Panc1 (cell line): Measurements from ENCODE around the gene CDX1.

Experiments
- POLR2AphosphoS5 ChIP-seq: IDR thresholded peaks from 2 replicates; pipeline ENCODE4 v1.6.1; 2012; ENCODE audit warnings: mild to moderate bottlenecking, low read depth, low read length, moderate library complexity
- SIN3A ChIP-seq: IDR thresholded peaks from 2 replicates; pipeline ENCODE4 v1.6.1; 2012; ENCODE audit warnings: low read depth, mild to moderate bottlenecking, low read length, moderate library complexity, borderline replicate concordance; ENCODE audit not compliant: insufficient read depth
- TCF7L2 ChIP-seq: IDR thresholded peaks from 2 replicates; pipeline ENCODE4 v1.6.1; 2011; ENCODE audit warnings: mild to moderate bottlenecking, low read depth, low read length, inconsistent platforms
- TF ChIP-seq, protein P1 (sequence below): fragments of 450-650 bp; IDR thresholded peaks from 2 replicates; pipeline ENCODE4 v1.5.1; 2017; ENCODE audit warnings: mild to moderate bottlenecking
- TF ChIP-seq, protein P2 (sequence below), 2 experiments: IDR thresholded peaks; 2 replicates each; pipeline ENCODE4 v1.6.1; 2011 to 2012; ENCODE audit warnings: low read depth in 2 of 2, control low read depth in 1 of 2, low read length in 1 of 2, mild to moderate bottlenecking in 1 of 2, moderate library complexity in 1 of 2; ENCODE audit not compliant: insufficient read depth in 1 of 2

DNA sequence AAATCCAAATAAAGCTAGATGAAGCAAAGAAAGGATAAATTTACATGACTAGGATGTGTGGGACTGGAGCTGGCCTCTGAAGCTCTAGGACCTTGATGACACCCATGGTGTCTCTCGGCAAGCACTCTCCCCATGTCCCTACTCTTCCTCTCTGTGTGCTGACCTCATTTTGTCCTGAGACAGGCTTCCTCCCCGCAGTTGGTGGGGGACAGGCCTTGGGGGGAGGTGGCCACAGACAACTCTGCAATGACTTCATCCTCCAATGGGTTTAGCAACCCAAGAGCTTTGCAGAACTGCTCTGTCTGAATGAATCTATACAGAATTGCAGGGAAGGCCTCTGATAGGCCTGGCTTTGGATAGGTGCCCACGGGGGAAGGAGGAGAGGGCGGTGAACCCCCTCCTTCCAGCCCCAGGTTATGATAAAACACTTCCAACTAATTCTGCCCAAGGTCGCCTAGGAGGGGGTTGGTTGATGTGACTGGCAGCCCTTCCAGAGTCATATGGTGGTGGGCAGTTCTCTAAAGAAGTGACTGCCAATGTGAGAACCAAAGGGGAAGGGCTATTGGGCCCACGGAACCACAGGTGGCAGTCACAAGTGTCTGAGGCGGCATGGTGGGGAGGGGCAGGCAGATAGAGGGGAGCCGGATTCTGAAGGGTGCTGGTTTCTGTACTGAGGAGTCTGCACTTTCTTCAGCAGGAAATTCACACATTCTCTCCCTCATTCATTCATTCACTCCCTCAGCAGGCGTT lies 29.3 kb downstream of the CDX1 start:
- TF ChIP-seq, protein P1, sequence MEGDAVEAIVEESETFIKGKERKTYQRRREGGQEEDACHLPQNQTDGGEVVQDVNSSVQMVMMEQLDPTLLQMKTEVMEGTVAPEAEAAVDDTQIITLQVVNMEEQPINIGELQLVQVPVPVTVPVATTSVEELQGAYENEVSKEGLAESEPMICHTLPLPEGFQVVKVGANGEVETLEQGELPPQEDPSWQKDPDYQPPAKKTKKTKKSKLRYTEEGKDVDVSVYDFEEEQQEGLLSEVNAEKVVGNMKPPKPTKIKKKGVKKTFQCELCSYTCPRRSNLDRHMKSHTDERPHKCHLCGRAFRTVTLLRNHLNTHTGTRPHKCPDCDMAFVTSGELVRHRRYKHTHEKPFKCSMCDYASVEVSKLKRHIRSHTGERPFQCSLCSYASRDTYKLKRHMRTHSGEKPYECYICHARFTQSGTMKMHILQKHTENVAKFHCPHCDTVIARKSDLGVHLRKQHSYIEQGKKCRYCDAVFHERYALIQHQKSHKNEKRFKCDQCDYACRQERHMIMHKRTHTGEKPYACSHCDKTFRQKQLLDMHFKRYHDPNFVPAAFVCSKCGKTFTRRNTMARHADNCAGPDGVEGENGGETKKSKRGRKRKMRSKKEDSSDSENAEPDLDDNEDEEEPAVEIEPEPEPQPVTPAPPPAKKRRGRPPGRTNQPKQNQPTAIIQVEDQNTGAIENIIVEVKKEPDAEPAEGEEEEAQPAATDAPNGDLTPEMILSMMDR, result no peak
- TF ChIP-seq TCF7L2 (no peak), POLR2AphosphoS5 (no peak), SIN3A (no peak)
- TF ChIP-seq, protein P2, sequence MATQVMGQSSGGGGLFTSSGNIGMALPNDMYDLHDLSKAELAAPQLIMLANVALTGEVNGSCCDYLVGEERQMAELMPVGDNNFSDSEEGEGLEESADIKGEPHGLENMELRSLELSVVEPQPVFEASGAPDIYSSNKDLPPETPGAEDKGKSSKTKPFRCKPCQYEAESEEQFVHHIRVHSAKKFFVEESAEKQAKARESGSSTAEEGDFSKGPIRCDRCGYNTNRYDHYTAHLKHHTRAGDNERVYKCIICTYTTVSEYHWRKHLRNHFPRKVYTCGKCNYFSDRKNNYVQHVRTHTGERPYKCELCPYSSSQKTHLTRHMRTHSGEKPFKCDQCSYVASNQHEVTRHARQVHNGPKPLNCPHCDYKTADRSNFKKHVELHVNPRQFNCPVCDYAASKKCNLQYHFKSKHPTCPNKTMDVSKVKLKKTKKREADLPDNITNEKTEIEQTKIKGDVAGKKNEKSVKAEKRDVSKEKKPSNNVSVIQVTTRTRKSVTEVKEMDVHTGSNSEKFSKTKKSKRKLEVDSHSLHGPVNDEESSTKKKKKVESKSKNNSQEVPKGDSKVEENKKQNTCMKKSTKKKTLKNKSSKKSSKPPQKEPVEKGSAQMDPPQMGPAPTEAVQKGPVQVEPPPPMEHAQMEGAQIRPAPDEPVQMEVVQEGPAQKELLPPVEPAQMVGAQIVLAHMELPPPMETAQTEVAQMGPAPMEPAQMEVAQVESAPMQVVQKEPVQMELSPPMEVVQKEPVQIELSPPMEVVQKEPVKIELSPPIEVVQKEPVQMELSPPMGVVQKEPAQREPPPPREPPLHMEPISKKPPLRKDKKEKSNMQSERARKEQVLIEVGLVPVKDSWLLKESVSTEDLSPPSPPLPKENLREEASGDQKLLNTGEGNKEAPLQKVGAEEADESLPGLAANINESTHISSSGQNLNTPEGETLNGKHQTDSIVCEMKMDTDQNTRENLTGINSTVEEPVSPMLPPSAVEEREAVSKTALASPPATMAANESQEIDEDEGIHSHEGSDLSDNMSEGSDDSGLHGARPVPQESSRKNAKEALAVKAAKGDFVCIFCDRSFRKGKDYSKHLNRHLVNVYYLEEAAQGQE (IDR thresholded peaks at IDR 0.05; ENCODE audit: insufficient read depth in 1 of 2, low read depth in 2 of 2, low read length in 1 of 2), result no peak
